PC-3 (cell line): ENCODE results near the gene KCNG1.

Experiments
- EZH2 ChIP-seq: fragments of 300-600 bp; sonication (generic); IDR thresholded peaks from one replicate; pipeline ENCODE4 v1.6.1; 2017; ENCODE audit warnings: antibody characterized with exemption, mild to moderate bottlenecking, low read length; ENCODE audit not compliant: unreplicated experiment
- EZH2phosphoT487 ChIP-seq: fragments of 300-600 bp; sonication (generic); IDR thresholded peaks from 2 replicates; pipeline ENCODE4 v1.6.1; 2018; ENCODE audit warnings: mild to moderate bottlenecking, antibody characterized with exemption, low read length, borderline replicate concordance
- TF ChIP-seq, protein P1 (sequence below): fragments of 300-600 bp; sonication (generic); conservative IDR thresholded peaks from 2 replicates; pipeline ENCODE4 v1.5.1; 2017; ENCODE audit warnings: antibody characterized with exemption, low read depth, mild to moderate bottlenecking, low read length

DNA sequence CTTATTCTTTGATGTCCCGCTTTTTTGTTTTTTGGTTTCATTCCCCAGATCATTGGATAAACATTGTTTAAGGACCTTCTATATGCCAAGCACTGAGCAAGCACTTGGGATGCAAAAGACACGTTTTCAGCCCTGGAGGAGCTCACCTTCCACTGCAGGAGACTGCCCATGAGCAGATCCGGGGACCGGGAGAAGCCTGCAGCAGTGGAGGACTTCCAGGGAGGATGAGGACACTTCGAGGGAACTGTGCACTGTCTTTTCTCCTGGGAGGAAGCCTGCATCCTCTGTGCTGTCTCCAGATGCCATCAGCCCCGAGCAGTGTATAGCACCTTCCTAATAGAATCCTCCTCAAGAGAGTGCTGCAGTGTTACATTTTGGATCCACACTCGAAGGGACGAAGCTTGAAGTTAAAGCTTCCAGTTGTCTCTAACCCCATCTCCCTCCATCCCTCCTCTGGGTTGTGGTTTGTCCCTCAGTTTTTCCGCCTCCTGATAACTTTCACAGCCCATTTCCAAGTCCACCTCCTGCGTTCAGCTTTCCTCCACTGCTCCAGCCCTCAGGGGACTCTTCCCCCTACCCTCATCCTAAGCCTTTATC, 5.8 kb upstream of the KCNG1 start:
- TF ChIP-seq, protein P1, sequence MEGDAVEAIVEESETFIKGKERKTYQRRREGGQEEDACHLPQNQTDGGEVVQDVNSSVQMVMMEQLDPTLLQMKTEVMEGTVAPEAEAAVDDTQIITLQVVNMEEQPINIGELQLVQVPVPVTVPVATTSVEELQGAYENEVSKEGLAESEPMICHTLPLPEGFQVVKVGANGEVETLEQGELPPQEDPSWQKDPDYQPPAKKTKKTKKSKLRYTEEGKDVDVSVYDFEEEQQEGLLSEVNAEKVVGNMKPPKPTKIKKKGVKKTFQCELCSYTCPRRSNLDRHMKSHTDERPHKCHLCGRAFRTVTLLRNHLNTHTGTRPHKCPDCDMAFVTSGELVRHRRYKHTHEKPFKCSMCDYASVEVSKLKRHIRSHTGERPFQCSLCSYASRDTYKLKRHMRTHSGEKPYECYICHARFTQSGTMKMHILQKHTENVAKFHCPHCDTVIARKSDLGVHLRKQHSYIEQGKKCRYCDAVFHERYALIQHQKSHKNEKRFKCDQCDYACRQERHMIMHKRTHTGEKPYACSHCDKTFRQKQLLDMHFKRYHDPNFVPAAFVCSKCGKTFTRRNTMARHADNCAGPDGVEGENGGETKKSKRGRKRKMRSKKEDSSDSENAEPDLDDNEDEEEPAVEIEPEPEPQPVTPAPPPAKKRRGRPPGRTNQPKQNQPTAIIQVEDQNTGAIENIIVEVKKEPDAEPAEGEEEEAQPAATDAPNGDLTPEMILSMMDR = no peak
- TF ChIP-seq EZH2 (no peak), EZH2phosphoT487 (no peak)
